Neural progenitor cell (in vitro differentiated cells): ENCODE measurements around the gene CFAP43. TPM values are rescaled to one million over a fixed set of nuclear protein-coding genes. Genes with fewer than 3 reads are reported as not detected.

Experiments used
- DNase-seq: peaks from one replicate; pipeline ENCODE4 v3.0.0-alpha.2; 2016; ENCODE audit warnings: low spot score
- H2AFZ ChIP-seq: fragments of 200-600 bp; sonication (generic); replicated peaks from 2 replicates; pipeline ENCODE4 v1.6.1; 2016; ENCODE audit warnings: antibody characterized with exemption
- H3F3A ChIP-seq: fragments of 200-600 bp; sonication (generic); 2 replicates; pipeline ENCODE4 v1.6.1; 2016; ENCODE audit warnings: antibody characterized with exemption, low read depth
- H3K27ac ChIP-seq: fragments of 200-600 bp; sonication (generic); 2 replicates; pipeline ENCODE4 v1.5.1; 2016; ENCODE audit warnings: mild to moderate bottlenecking
- H3K27me3 ChIP-seq: fragments of 200-600 bp; sonication (generic); 2 replicates; pipeline ENCODE4 v1.6.1; 2016; ENCODE audit warnings: mild to moderate bottlenecking, moderate library complexity
- H3K36me3 ChIP-seq: fragments of 200-600 bp; sonication (generic); 2 replicates; pipeline ENCODE4 v1.5.1; 2016
- H3K4me1 ChIP-seq: fragments of 200-600 bp; sonication (generic); 2 replicates; pipeline ENCODE4 v1.6.1; 2016; ENCODE audit warnings: mixed run types
- H3K4me2 ChIP-seq: fragments of 200-600 bp; sonication (generic); 2 replicates; pipeline ENCODE4 v1.6.1; 2016
- H3K4me3 ChIP-seq: fragments of 200-600 bp; sonication (generic); 2 replicates; pipeline ENCODE4 v1.5.1; 2016
- H3K79me2 ChIP-seq: fragments of 200-600 bp; sonication (generic); 2 replicates; pipeline ENCODE4 v1.6.1; 2016; ENCODE audit warnings: low read depth
- H3K9ac ChIP-seq: fragments of 200-600 bp; sonication (generic); 2 replicates; pipeline ENCODE4 v1.6.1; 2016
- H3K9me3 ChIP-seq: fragments of 200-600 bp; sonication (generic); 2 replicates; pipeline ENCODE4 v1.5.1; 2016; ENCODE audit warnings: low read depth
- H4K20me1 ChIP-seq: fragments of 200-600 bp; sonication (generic); 2 replicates; pipeline ENCODE4 v1.6.1; 2016; ENCODE audit warnings: low read depth
- H3K27ac Mint-ChIP-seq: 3 replicates; pipeline ENCODE4 v1.8.0; 2021; ENCODE audit warnings: mixed read lengths
- H3K27me3 Mint-ChIP-seq: 2 replicates; pipeline ENCODE4 v1.8.0; 2022; ENCODE audit warnings: low read depth, mild to moderate bottlenecking, inconsistent platforms, moderate library complexity, mixed read lengths; ENCODE audit not compliant: insufficient read depth
- H3K36me3 Mint-ChIP-seq: 3 replicates; pipeline ENCODE4 v1.8.0; 2021; ENCODE audit warnings: mixed read lengths
- H3K4me1 Mint-ChIP-seq: 3 replicates; pipeline ENCODE4 v1.8.0; 2021; ENCODE audit warnings: mixed read lengths
- H3K4me3 Mint-ChIP-seq: 3 replicates; pipeline ENCODE4 v1.8.0; 2021; ENCODE audit warnings: mild to moderate bottlenecking, moderate library complexity, mixed read lengths
- H3K9me3 Mint-ChIP-seq: 3 replicates; pipeline ENCODE4 v1.8.0; 2020; ENCODE audit warnings: mixed read lengths
- CTCF ChIP-seq: fragments of 200-600 bp; sonication (generic); IDR thresholded peaks from 2 replicates; pipeline ENCODE4 v1.5.1; 2017; ENCODE audit warnings: antibody characterized with exemption, mild to moderate bottlenecking
- EZH2 ChIP-seq: fragments of 200-600 bp; sonication (generic); IDR thresholded peaks from 2 replicates; pipeline ENCODE4 v1.6.1; 2017; ENCODE audit warnings: antibody characterized with exemption, mild to moderate bottlenecking, moderate library complexity
- EZH2phosphoT487 ChIP-seq: fragments of 200-600 bp; sonication (generic); IDR thresholded peaks from 2 replicates; pipeline ENCODE4 v1.6.1; 2017; ENCODE audit warnings: antibody characterized with exemption
- total RNA-seq: library from RNA; depleted of rRNA; stranded (reverse); fragments of >200 nt; gene quantifications from 2 replicates; pipeline ENCODE4 v1.2.3, GENCODE V29; 2015; ENCODE audit warnings: low replicate concordance

CFAP43 gene
- total RNA-seq, 1 donor from 2014 or later, result 2.7 TPM

GRCh38 chr10:104127411-104127810 lies 104.8 kb downstream of the CFAP43 start:
- Mint-ChIP-seq H3K36me3 (peaks cover 7% of the 10 kb centered on the region), H3K4me1 (peaks cover 21% of the 10 kb centered on the region), H3K27me3 (no peaks in the 10 kb centered on the region), H3K27ac (peak overlapping the region; percentile 28), H3K4me3 (no peak overlapping the region), H3K9me3 (no peaks in the 10 kb centered on the region)
- TF ChIP-seq EZH2 (no peak), CTCF (peak; percentile 55)
- H3K4me1 ChIP-seq, result peaks cover 28% of the 10 kb centered on the region
- peak overlapping the region; percentile 40 for H3K4me2 ChIP-seq
- H3K9me3 ChIP-seq, result no peaks in the 10 kb centered on the region
- no peak overlapping the region for H3K9ac ChIP-seq
- no peaks in the 10 kb centered on the region for H3K27me3 ChIP-seq
- H3K27ac ChIP-seq, result peak overlapping the region; percentile 44
- no peak overlapping the region for H2AFZ ChIP-seq
- H3F3A ChIP-seq, result peaks cover 20% of the 10 kb centered on the region
- no peaks in the 10 kb centered on the region for H4K20me1 ChIP-seq
- DNase-seq, result peak; percentile 64
- peaks cover 18% of the 10 kb centered on the region for H3K79me2 ChIP-seq
- H3K36me3 ChIP-seq, result no peaks in the 10 kb centered on the region
- H3K4me3 ChIP-seq, result no peak overlapping the region

GRCh38 chr10:104123397-104123796 lies 108.8 kb downstream of the CFAP43 start:
- peak overlapping the region; percentile 70 for H3K4me3 ChIP-seq
- no peak overlapping the region for H3K9ac ChIP-seq
- H3K27ac Mint-ChIP-seq, result no peak overlapping the region
- H3K79me2 ChIP-seq, result peaks cover 20% of the 10 kb centered on the region
- H3K4me1 Mint-ChIP-seq, result peaks cover 37% of the 10 kb centered on the region
- no peaks in the 10 kb centered on the region for H3K9me3 ChIP-seq
- peaks cover 43% of the 10 kb centered on the region for H3K4me1 ChIP-seq
- peak; percentile 34 for TF ChIP-seq CTCF
- no peak for TF ChIP-seq EZH2phosphoT487
- peak overlapping the region; percentile 93 for H3K4me3 Mint-ChIP-seq
- H3K27me3 ChIP-seq, result no peaks in the 10 kb centered on the region
- H3K27me3 Mint-ChIP-seq, result no peaks in the 10 kb centered on the region
- DNase-seq, result no peak
- no peaks in the 10 kb centered on the region for H4K20me1 ChIP-seq
- peaks cover 44% of the 10 kb centered on the region for H3F3A ChIP-seq
- peaks cover 7% of the 10 kb centered on the region for H3K36me3 Mint-ChIP-seq
- no peak overlapping the region for H3K27ac ChIP-seq
- no peaks in the 10 kb centered on the region for H3K9me3 Mint-ChIP-seq
- peak overlapping the region; percentile 38 for H2AFZ ChIP-seq
- peak overlapping the region; percentile 88 for H3K4me2 ChIP-seq
- H3K36me3 ChIP-seq, result no peaks in the 10 kb centered on the region

- peak overlapping the region; percentile 93 for H3K4me3 Mint-ChIP-seq
- TF ChIP-seq CTCF, result no peak
- TF ChIP-seq EZH2phosphoT487, result no peak
- TF ChIP-seq EZH2, result no peak
- peaks cover 7% of the 10 kb centered on the region for H3K36me3 Mint-ChIP-seq
- Histone ChIP-seq H3K9me3 (no peaks in the 10 kb centered on the region), H3K4me1 (peaks cover 40% of the 10 kb centered on the region), H3K27me3 (no peaks in the 10 kb centered on the region), H3F3A (peaks cover 42% of the 10 kb centered on the region), H4K20me1 (no peaks in the 10 kb centered on the region), H3K27ac (peak overlapping the region; percentile 86), H3K9ac (peak overlapping the region; percentile 45), H3K36me3 (no peaks in the 10 kb centered on the region), H2AFZ (peak overlapping the region; percentile 66), H3K4me3 (peak overlapping the region; percentile 70), H3K79me2 (peaks cover 20% of the 10 kb centered on the region), H3K4me2 (peak overlapping the region; percentile 88)
- peaks cover 35% of the 10 kb centered on the region for H3K4me1 Mint-ChIP-seq
- DNase-seq, result no peak
- peak overlapping the region; percentile 94 for H3K27ac Mint-ChIP-seq
- no peaks in the 10 kb centered on the region for H3K9me3 Mint-ChIP-seq
- H3K27me3 Mint-ChIP-seq, result no peaks in the 10 kb centered on the region
Observed at GRCh38 chr10:104122225-104123107, 109.7 kb downstream of the CFAP43 start.
